ENCODE measurements around the gene DHX34.

DNA sequence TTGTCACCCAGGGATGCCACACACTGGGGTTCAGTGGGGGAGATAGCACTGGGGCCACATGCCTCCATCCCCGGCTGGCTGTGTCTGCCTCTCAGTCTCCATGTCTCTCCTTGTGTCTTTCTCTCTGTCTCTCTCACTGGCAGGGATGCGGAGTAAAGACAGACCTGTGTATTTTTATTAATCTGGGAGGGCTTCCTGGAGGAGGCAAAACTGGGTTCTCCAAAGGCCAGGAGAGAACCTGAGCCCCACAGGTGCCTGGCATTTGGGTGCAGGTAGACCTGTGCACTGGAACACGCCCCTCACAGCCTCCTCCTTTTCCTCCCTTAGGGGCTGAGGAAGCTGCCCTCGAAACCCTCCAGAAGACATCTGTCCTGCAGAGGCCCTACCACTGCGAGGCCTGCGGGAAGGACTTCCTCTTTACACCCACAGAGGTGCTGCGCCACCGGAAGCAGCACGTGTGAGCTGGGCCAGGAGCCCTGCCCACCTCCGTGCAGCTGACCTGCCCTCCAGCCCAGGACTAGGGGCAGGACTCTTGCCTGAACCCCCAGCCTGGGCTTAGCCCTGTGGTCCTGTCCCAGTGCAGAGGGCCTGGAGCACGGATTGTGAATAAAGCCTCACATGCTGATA lies 32.7 kb downstream of the DHX34 start:
- TF ChIP-seq, protein P1, sequence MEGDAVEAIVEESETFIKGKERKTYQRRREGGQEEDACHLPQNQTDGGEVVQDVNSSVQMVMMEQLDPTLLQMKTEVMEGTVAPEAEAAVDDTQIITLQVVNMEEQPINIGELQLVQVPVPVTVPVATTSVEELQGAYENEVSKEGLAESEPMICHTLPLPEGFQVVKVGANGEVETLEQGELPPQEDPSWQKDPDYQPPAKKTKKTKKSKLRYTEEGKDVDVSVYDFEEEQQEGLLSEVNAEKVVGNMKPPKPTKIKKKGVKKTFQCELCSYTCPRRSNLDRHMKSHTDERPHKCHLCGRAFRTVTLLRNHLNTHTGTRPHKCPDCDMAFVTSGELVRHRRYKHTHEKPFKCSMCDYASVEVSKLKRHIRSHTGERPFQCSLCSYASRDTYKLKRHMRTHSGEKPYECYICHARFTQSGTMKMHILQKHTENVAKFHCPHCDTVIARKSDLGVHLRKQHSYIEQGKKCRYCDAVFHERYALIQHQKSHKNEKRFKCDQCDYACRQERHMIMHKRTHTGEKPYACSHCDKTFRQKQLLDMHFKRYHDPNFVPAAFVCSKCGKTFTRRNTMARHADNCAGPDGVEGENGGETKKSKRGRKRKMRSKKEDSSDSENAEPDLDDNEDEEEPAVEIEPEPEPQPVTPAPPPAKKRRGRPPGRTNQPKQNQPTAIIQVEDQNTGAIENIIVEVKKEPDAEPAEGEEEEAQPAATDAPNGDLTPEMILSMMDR (IDR thresholded peaks at IDR 0.05; ENCODE audit: poor library complexity), result no peak
- no peak for TF ChIP-seq EZH2 (IDR thresholded peaks at IDR 0.05; ENCODE audit: borderline replicate concordance)
- TF ChIP-seq EZH2phosphoT487 (IDR thresholded peaks at IDR 0.05; ENCODE audit: low read depth, severe bottlenecking, unreplicated experiment), result no peak

Measured in hepatocyte (in vitro differentiated cells).